GM10248 (cell line): ENCODE data around the gene KRTAP10-8.
"Not testable (repeated sequence)": the region's sequence is repeated elsewhere in the genome, so short reads cannot be mapped to it uniquely, and the experiment has no call there.

Source experiments
- CTCF ChIA-PET: fragments of 300-600 bp; sonication (Branson Sonifier 250); formaldehyde crosslinking; extraction: SDS; loops from one replicate; lab custom pipeline; 2021; ENCODE audit warnings: antibody characterized with exemption; lab: Yijun Ruan, JAX
- POLR2A ChIA-PET: fragments of 350-650 bp; sonication (Branson Sonifier 250); formaldehyde crosslinking; extraction: SDS; loops from one replicate; lab custom pipeline; 2020; ENCODE audit warnings: antibody characterized with exemption; lab: Yijun Ruan, JAX
- DNase-seq: peaks from one replicate; pipeline ENCODE4 v3.0.0; 2012; ENCODE audit errors: extremely low spot score
- TF ChIP-seq, protein P1 (sequence below): IDR thresholded peaks from 2 replicates; pipeline ENCODE4 v1.5.1; 2012; ENCODE audit warnings: mild to moderate bottlenecking, low read depth; ENCODE audit errors: extremely low read depth, missing control alignments, control extremely low read depth

Gene KRTAP10-8

DNA sequence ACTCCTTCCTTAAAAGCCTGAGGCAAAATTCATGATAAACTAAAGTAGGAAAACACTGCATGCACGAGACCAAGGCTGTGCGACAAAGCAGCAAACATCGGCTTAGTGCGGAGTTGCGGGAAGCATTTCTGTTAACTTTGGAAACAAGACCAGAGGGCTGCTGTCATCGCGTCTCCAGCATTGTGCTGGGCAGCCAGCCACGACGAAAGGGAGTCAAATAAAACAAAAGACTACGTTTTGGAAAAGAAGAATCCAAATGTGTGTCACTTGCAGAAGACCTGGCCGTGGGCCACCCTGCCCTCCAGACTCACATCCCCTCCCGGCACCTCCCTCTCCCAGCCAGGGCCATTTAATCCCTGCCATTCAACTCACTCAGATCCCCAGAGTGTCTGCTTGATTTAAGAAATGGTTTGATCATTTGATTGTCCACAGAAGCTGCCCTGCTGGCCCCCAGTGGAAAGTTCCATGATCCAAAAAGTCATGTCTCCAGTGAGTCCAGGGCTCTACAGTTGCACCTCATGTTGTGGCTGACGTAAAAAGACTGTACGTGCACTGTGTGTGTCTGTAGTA, 31.9 kb downstream of the KRTAP10-8 start:
- no peak for DNase-seq
- TF ChIP-seq, protein P1, sequence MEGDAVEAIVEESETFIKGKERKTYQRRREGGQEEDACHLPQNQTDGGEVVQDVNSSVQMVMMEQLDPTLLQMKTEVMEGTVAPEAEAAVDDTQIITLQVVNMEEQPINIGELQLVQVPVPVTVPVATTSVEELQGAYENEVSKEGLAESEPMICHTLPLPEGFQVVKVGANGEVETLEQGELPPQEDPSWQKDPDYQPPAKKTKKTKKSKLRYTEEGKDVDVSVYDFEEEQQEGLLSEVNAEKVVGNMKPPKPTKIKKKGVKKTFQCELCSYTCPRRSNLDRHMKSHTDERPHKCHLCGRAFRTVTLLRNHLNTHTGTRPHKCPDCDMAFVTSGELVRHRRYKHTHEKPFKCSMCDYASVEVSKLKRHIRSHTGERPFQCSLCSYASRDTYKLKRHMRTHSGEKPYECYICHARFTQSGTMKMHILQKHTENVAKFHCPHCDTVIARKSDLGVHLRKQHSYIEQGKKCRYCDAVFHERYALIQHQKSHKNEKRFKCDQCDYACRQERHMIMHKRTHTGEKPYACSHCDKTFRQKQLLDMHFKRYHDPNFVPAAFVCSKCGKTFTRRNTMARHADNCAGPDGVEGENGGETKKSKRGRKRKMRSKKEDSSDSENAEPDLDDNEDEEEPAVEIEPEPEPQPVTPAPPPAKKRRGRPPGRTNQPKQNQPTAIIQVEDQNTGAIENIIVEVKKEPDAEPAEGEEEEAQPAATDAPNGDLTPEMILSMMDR = no peak
- ChIA-PET POLR2A (no interaction called here), CTCF (no interaction called here)

DNA sequence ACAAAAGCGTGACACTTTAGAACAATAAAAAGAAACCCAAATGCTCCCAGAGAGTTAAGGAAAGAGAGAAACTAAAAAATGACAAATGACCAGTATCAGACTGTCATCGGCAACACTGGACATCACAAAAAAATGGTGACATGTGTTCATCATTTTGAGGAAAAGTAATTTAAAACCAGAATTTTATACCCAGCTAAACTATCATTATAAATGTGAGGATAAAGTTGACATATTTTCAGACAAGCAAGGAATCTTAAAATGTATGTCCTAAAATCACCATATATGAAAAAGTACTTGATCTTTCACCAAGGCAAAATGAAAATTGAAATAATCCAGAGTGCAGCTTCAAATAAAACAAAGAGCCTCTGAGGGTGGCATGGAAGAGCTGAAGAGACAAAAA, 33.0 kb downstream of the KRTAP10-8 start:
- TF ChIP-seq, protein P1 = no peak
- ChIA-PET CTCF (no interaction called here), POLR2A (no interaction called here)
- DNase-seq = no peak

DNA sequence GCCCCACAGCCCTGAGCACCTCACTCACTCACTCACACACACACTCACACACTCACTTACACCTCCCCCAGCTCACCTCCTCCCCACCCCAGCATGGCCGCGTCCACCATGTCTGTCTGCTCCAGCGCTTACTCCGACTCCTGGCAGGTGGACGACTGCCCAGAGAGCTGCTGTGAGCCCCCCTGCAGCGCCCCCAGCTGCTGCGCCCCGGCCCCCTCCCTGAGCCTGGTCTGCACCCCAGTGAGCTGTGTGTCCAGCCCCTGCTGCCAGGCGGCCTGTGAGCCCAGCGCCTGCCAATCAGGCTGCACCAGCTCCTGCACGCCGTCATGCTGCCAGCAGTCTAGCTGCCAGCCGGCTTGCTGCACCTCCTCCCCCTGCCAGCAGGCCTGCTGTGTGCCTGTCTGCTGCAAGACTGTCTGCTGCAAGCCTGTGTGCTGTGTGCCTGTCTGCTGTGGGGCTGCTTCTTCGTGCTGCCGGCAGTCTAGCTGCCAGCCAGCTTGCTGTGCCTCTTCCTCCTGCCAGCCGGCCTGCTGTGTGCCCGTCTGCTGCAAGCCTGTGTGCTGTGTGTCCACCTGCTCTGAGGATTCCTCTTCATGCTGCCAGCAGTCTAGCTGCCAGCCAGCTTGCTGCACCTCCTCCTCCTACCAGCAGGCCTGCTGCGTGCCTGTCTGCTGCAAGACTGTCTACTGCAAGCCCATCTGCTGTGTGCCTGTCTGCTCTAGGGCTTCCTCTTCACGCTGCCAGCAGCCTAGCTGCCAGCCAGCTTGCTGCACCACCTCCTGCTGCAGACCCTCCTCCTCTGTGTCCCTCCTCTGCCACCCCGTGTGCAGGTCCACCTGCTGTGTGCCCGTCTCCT, 34.7 kb downstream of the KRTAP10-8 start, which contains the start of gene KRTAP10-11:
KRTAP10-11 (plus strand) TSS at position 49 of the 856 bp plus-strand sequence; CDS start at position 94, 45 bp downstream.
- POLR2A ChIA-PET = interaction anchor here (0.7 kb wide), 1 partner anchor 323 kb away, joined by 5 read pairs; no protein-coding TSS in a partner anchor
- DNase-seq, CTCF ChIA-PET: not testable (repeated sequence)

DNA sequence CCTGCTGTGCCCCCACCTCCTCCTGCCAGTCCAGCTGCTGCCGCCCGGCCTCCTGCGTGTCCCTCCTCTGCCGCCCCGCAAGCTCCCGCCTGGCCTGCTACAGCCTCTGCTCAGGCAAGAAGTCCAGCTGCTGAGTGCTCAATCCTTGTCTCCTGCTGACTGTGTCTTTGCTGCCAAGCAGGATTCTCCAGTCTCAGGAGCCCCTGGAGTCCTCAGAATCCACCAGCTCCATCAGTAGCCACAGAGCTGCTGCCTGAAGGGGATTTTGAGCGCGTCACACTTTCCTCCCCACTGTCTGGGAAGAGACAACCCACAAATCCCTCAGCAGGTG, 35.3 kb downstream of the KRTAP10-8 start:
- CTCF ChIA-PET = no interaction called here
- no peak for DNase-seq
- POLR2A ChIA-PET = no interaction called here
- TF ChIP-seq, protein P1 = no peak

DNA sequence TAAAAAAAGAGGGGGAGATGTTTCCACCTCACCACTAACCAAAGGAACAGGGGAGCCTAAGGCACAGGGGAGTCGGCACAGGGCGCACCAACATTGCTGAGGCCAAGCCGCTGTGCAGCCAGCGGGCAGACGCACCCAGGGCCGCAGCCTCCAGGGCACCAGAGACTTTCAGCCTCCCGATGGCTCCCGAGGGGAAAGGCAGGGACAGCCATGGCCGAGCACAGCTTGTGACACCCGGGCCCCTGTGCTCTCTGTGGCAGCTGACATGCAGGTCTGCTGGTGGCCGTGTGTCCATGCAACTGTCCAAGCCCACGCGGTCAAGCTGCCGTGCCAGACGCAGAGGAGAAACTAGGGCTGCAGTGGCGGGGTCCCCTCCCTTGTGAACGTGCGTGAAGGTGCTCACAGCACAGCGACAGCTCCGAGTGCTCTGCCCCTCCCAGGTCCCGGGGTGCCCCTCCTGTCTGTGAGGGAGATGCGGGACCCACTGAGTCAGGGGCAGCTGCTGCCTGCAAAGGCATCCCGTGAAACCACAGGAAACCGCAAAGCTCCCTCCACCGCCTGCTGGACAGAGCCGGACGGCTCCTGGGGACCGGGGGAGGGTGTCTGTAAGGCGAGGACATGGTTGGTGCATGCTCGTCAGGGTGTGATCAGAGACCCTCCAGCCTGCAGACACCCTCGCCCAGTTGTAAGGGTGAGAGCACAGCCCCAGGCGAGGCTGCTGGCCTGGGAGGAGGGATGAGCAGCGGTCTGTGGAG, 36.9 kb downstream of the KRTAP10-8 start:
- TF ChIP-seq, protein P1 = no peak
- POLR2A ChIA-PET = no interaction called here
- CTCF ChIA-PET = interaction anchor here (1.4 kb wide), 1 partner anchor 11 kb away, joined by 3 read pairs; no protein-coding TSS in a partner anchor
- no peak for DNase-seq

DNA sequence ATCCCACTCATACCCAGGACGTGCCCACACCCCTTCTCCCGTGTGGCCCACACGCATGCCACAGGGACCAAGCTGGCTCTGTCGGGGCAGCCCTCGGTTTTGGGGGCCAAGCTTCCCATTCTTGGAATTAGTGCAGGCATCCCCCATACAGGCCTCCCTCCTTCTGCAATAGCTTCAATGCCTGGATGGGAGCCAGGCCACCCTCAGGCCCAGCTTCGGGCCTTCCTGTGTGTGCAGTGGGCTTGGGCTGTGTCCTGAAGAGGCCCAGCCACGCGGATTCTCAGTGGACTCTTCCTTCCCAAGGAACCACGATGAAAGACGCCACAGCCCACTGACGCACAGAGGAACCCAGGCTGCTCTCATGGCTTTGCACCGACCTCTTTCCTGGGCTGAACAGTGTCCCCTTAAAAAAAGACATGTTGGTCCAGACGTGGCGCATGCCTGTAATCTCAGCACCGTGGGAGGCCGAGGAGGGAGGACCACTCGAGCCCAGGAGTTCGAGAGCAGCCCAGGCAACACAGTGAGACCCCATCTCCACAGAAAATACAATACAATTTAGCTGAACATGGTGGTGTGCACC, 37.7 kb downstream of the KRTAP10-8 start:
- POLR2A ChIA-PET = interaction anchor here (0.6 kb wide), 1 partner anchor 74 kb away, joined by 3 read pairs; no protein-coding TSS in a partner anchor
- TF ChIP-seq, protein P1 = no peak
- CTCF ChIA-PET = interaction anchor here (1.4 kb wide), 1 partner anchor 10 kb away, joined by 3 read pairs; no protein-coding TSS in a partner anchor

More for the DNA sequence above, 37.7 kb downstream of the KRTAP10-8 start:
- DNase-seq = no peak
